ENCODE measurements around the gene RRP12.
A peak's percentile ranks its signal among the peaks of the same experiment; 100 is the strongest.

Gene RRP12

GRCh38 chr10:97399843-97400545, 1.1 kb downstream of the RRP12 start:
- H3K27ac ChIP-seq (replicated peaks) = peak overlapping the region; percentile 94

DNA sequence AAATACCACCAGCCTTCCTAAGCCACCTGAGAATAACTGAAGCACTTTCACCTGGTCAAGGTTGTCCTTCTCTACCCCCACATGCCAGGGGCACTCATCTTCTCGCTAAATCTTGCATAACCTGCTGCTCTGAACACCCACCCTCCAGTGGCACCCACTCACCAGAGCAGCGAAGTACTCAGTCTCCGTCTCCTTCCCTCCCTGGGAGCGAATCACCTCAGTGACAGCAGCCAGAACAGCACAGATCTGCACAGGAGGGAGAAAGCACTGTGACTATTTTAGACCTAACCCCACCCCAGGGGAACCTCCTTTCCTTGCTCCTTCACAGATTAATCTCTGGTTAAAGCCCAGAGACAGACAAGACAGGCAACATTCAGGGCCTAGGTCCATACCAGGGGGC, 5.1 kb downstream of the RRP12 start:
- TF ChIP-seq SPI1 (IDR thresholded peaks at IDR 0.05; ENCODE audit: borderline replicate concordance, low read depth) = no peak
- TF ChIP-seq CTCF (IDR thresholded peaks at IDR 0.05; ENCODE audit: insufficient read depth, low read length) = no peak
- TF ChIP-seq REST (IDR thresholded peaks at IDR 0.05; ENCODE audit: insufficient replicate concordance, low read depth) = no peak
- no peak for TF ChIP-seq POLR2AphosphoS5 (IDR thresholded peaks at IDR 0.05; ENCODE audit: low read depth)
- TF ChIP-seq GABPA (IDR thresholded peaks at IDR 0.05; ENCODE audit: low read depth) = no peak
- no peak for DNase-seq (ENCODE audit: low read depth in 1 of 2, low spot score in 1 of 2)
- no peak overlapping the region for H3K27ac ChIP-seq (replicated peaks)
- no peaks in the 10 kb centered on the region for H3K27me3 ChIP-seq (ENCODE audit: insufficient read depth, poor library complexity, severe bottlenecking)
- H3K4me3 ChIP-seq (replicated peaks; ENCODE audit: insufficient read depth, low read length) = no peak overlapping the region

More at GRCh38 chr10:97399843-97400545, 1.1 kb downstream of the RRP12 start:
- peak; percentile 56 to 75 for DNase-seq (ENCODE audit: low read depth in 1 of 2, low spot score in 1 of 2)
- no peaks in the 10 kb centered on the region for H3K27me3 ChIP-seq (ENCODE audit: insufficient read depth, poor library complexity, severe bottlenecking)
- TF ChIP-seq SPI1 (IDR thresholded peaks at IDR 0.05; ENCODE audit: borderline replicate concordance, low read depth) = no peak
- no peak for TF ChIP-seq REST (IDR thresholded peaks at IDR 0.05; ENCODE audit: insufficient replicate concordance, low read depth)
- no peak for TF ChIP-seq POLR2AphosphoS5 (IDR thresholded peaks at IDR 0.05; ENCODE audit: low read depth)
- no peak for TF ChIP-seq CTCF (IDR thresholded peaks at IDR 0.05; ENCODE audit: insufficient read depth, low read length)
- TF ChIP-seq GABPA (IDR thresholded peaks at IDR 0.05; ENCODE audit: low read depth) = no peak
- H3K4me3 ChIP-seq (replicated peaks; ENCODE audit: insufficient read depth, low read length) = peak overlapping the region; percentile 95

DNA sequence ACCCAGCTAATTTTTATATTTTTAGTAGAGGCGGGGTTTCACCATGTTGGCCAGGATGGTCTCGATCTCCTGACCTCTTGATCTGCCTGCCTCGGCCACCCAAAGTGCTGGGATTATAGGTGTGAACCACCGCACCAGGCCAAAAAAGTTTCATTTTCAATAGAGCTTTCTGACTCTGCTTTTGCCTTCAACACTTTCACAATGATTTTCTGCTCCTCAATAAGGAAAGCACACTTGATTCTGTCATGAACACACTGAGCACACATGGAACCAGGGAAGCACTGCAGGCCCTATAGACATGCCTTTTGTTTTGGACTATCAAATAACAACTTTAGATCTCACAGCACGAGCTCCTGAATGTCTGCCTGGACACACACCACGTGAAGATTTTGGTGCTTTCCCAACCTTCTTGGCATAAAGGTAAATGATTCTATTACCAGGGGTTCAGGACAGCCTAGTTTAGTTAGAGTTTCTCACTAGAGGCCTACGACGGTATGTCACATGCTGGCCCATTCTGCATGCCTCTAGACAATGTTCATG, 8.0 kb downstream of the RRP12 start:
- no peak for TF ChIP-seq GABPA (IDR thresholded peaks at IDR 0.05; ENCODE audit: low read depth)
- TF ChIP-seq REST (IDR thresholded peaks at IDR 0.05; ENCODE audit: insufficient replicate concordance, low read depth) = no peak
- no peak for TF ChIP-seq CTCF (IDR thresholded peaks at IDR 0.05; ENCODE audit: insufficient read depth, low read length)
- TF ChIP-seq SPI1 (IDR thresholded peaks at IDR 0.05; ENCODE audit: borderline replicate concordance, low read depth) = no peak
- TF ChIP-seq POLR2AphosphoS5 (IDR thresholded peaks at IDR 0.05; ENCODE audit: low read depth) = no peak
- no peak overlapping the region for H3K27ac ChIP-seq (replicated peaks)
- no peaks in the 10 kb centered on the region for H3K27me3 ChIP-seq (ENCODE audit: insufficient read depth, poor library complexity, severe bottlenecking)
- no peak overlapping the region for H3K4me3 ChIP-seq (replicated peaks; ENCODE audit: insufficient read depth, low read length)
- DNase-seq (ENCODE audit: low read depth in 1 of 2, low spot score in 1 of 2) = no peak
